Vagina (tissue), 2 donors: ENCODE measurements around the gene SVBP.

Source experiments
- POLR2A ChIP-seq, 2 donors: fragments of 450-650 bp; IDR thresholded peaks; one replicate each; pipeline ENCODE4 v1.6.1; 2017; ENCODE audit warnings: antibody characterized with exemption in 2 of 2, mild to moderate bottlenecking in 2 of 2, moderate library complexity in 2 of 2
- POLR2AphosphoS5 ChIP-seq, 2 donors: sonication (generic); formaldehyde crosslinking; IDR thresholded peaks; one replicate each; pipeline ENCODE4 v1.9.0; 2017; ENCODE audit warnings: antibody characterized with exemption in 2 of 2, mild to moderate bottlenecking in 2 of 2, low read depth in 1 of 2; ENCODE audit not compliant: insufficient read depth in 1 of 2
- TF ChIP-seq, protein P1 (sequence below), 3 experiments: fragments of 450-650 bp in 2 of 3; fragments of 200-600 bp in 1 of 3; sonication (generic) in 1 of 3; IDR thresholded peaks; one replicate each; pipeline ENCODE4 v1.5.1; 2017 to 2019; ENCODE audit warnings: antibody characterized with exemption in 3 of 3, mild to moderate bottlenecking in 2 of 3, moderate library complexity in 2 of 3

DNA sequence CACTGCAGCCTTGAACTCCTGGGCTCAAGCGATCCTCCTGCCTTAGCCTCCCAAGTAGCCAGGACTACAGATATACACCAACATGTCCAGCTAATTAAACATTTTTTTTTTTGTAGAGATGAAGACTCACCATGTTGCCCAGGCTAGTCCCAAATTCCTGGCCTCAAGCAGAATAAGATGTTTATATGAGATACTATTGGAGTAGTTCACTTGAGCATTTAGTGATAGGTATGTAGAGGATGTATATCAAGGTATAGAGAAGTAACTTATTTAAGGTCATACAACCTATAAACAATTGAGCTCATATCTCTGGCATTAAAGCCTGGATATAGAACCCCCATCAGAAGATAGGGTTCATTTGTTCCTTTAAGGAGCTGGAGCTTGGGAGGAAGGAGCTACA, 37.0 kb downstream of the SVBP start:
- TF ChIP-seq, protein P1, sequence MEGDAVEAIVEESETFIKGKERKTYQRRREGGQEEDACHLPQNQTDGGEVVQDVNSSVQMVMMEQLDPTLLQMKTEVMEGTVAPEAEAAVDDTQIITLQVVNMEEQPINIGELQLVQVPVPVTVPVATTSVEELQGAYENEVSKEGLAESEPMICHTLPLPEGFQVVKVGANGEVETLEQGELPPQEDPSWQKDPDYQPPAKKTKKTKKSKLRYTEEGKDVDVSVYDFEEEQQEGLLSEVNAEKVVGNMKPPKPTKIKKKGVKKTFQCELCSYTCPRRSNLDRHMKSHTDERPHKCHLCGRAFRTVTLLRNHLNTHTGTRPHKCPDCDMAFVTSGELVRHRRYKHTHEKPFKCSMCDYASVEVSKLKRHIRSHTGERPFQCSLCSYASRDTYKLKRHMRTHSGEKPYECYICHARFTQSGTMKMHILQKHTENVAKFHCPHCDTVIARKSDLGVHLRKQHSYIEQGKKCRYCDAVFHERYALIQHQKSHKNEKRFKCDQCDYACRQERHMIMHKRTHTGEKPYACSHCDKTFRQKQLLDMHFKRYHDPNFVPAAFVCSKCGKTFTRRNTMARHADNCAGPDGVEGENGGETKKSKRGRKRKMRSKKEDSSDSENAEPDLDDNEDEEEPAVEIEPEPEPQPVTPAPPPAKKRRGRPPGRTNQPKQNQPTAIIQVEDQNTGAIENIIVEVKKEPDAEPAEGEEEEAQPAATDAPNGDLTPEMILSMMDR (IDR thresholded peaks at IDR 0.05): no peak
- TF ChIP-seq POLR2A (IDR thresholded peaks at IDR 0.05): no peak
- TF ChIP-seq POLR2AphosphoS5 (IDR thresholded peaks at IDR 0.05; ENCODE audit: insufficient read depth in 1 of 2, low read depth in 1 of 2): no peak
